HepG2 (cell line): ENCODE results near the gene FNDC10. TPM values are rescaled to one million over a fixed set of nuclear protein-coding genes. Genes with fewer than 3 reads are reported as not detected.
A peak's percentile ranks its signal among the peaks of the same experiment; 100 is the strongest.

Source experiments
- ATAC-seq: fragments of 200-7000 bp; cut with Tn5 transposase; 3 replicates; pipeline ENCODE4 v1.9.1; 2020; ENCODE audit warnings: mild to moderate bottlenecking, moderate library complexity
- BruUV-seq: library from RNA; stranded (reverse); fragments of 400-500 nt; replicated peaks from 2 replicates; lab custom pipeline; 2021; lab: Mats Ljungman, UMichigan
- CTCF ChIA-PET: fragments of 300-600 bp; formaldehyde crosslinking; extraction: SDS; loops from one replicate; lab custom pipeline; 2021; ENCODE audit warnings: low total read pairs, inconsistent platforms, low intra/inter-chr PET ratio; lab: Yijun Ruan, JAX
- POLR2A ChIA-PET: fragments of 350-600 bp; sonication (Branson Sonifier 250); formaldehyde crosslinking; loops from one replicate; lab custom pipeline; 2020; ENCODE audit warnings: antibody characterized with exemption, inconsistent platforms; lab: Yijun Ruan, JAX
- DNase-seq: peaks from one replicate; pipeline ENCODE4 v3.0.0-alpha.2; 2015; ENCODE audit warnings: low spot score
- FAIRE-seq: peaks from 3 replicates; lab custom pipeline; 2011; peaks lifted over from hg19 to GRCh38; lab: Jason Lieb, UNC
- H2AFZ ChIP-seq: one replicate; pipeline ENCODE4 v1.6.1; 2011; ENCODE audit warnings: low read length, inconsistent platforms
- H3K27ac ChIP-seq: fragments of 300-600 bp; 3 replicates; pipeline ENCODE4 v1.8.0; 2011; ENCODE audit warnings: mixed run types, mild to moderate bottlenecking, mixed read lengths, low read length, inconsistent platforms; ENCODE audit not compliant: insufficient read depth; ENCODE audit errors: extremely low read length
- H3K27me3 ChIP-seq, 2 experiments: fragments of 200-600 bp in 1 of 2; 2 replicates in 1 of 2; 3 replicates in 1 of 2; pipeline versions ENCODE4 v1.6.0 to v1.8.0; 2011; ENCODE audit warnings: low read length in 2 of 2, mild to moderate bottlenecking in 2 of 2, moderate library complexity in 2 of 2, inconsistent platforms in 1 of 2; ENCODE audit not compliant: insufficient read depth in 2 of 2, control insufficient read depth in 1 of 2
- H3K36me3 ChIP-seq, 2 experiments: fragments of 200-600 bp in 1 of 2; replicated peaks in 1 of 2; 2 replicates in 1 of 2; 3 replicates in 1 of 2; pipeline versions ENCODE4 v1.5.1 to v1.8.0; 2011; ENCODE audit warnings: low read length in 2 of 2, inconsistent platforms in 1 of 2; ENCODE audit not compliant: insufficient read depth in 2 of 2, control insufficient read depth in 1 of 2
- H3K4me1 ChIP-seq: 2 replicates; pipeline ENCODE4 v1.5.1; 2012; ENCODE audit warnings: low read length, inconsistent platforms; ENCODE audit not compliant: insufficient read depth
- H3K4me2 ChIP-seq: 2 replicates; pipeline ENCODE4 v1.6.0; 2011; ENCODE audit warnings: low read depth, low read length, inconsistent platforms
- H3K4me3 ChIP-seq, 3 experiments: fragments of 200-600 bp in 1 of 3; sonication (generic), shearing (Covaris generic) in 1 of 3; replicated peaks in 1 of 3; 2 replicates each; pipeline ENCODE4 v1.5.1; 2011 to 2016; ENCODE audit warnings: low read length in 3 of 3, inconsistent platforms in 2 of 3, low read depth in 2 of 3, mild to moderate bottlenecking in 2 of 3, control low read depth in 1 of 3, mixed read lengths in 1 of 3; ENCODE audit not compliant: insufficient read depth in 1 of 3
- H3K79me2 ChIP-seq: one replicate; pipeline ENCODE4 v1.6.1; 2011; ENCODE audit warnings: low read length, inconsistent platforms; ENCODE audit not compliant: insufficient read depth
- H3K9ac ChIP-seq: 2 replicates; pipeline ENCODE4 v1.6.0; 2011; ENCODE audit warnings: mild to moderate bottlenecking, low read depth, low read length, inconsistent platforms; ENCODE audit not compliant: insufficient read depth
- H3K9me3 ChIP-seq: 2 replicates; pipeline ENCODE4 v1.5.1; 2012; ENCODE audit warnings: mild to moderate bottlenecking, low read length
- H4K20me1 ChIP-seq: 2 replicates; pipeline ENCODE4 v1.6.0; 2011; ENCODE audit warnings: inconsistent platforms, mild to moderate bottlenecking, low read length, moderate library complexity; ENCODE audit not compliant: insufficient read depth
- AGO1 ChIP-seq: fragments of 200-400 bp; formaldehyde crosslinking; IDR thresholded peaks from 2 replicates; pipeline ENCODE4 v1.6.1; 2017; ENCODE audit warnings: mild to moderate bottlenecking, low read depth, low read length, moderate library complexity; ENCODE audit not compliant: poor library complexity, severe bottlenecking
- AGO2 ChIP-seq: fragments of 200-400 bp; formaldehyde crosslinking; optimal IDR thresholded peaks from 2 replicates; pipeline ENCODE3; 2017; ENCODE audit warnings: mild to moderate bottlenecking, low read depth, low read length, moderate library complexity
- DMAP1 ChIP-seq: IDR thresholded peaks from 2 replicates; pipeline ENCODE4 v1.6.1; 2016
- E2F5 ChIP-seq: sonication (generic); formaldehyde crosslinking; conservative IDR thresholded peaks from 2 replicates; pipeline ENCODE4 v1.4.0; 2020; ENCODE audit warnings: missing genetic modification reagents
- JUND ChIP-seq: sonication (generic); formaldehyde crosslinking; IDR thresholded peaks from 2 replicates; pipeline ENCODE4 v1.8.0; 2022; ENCODE audit warnings: mild to moderate bottlenecking, missing genetic modification reagents
- MAFF ChIP-seq: IDR thresholded peaks from 2 replicates; pipeline ENCODE4 v1.6.1; 2011; ENCODE audit warnings: low read depth, low read length, improper control_type of control experiment
- whole genome bisulfite sequencing: methylation state at CpG from one replicate; pipeline ENCODE4 v1.1.6; 2017; ENCODE audit warnings: low lambda C conversion rate; 5-methylcytosine and 5-hydroxymethylcytosine counted together
- in situ Hi-C: cut with HindIII; loops from 2 replicates; pipeline ENCODE4 v1.10.0; 2017; ENCODE audit warnings: low pct_unique_long_range_greater_than_20kb; ENCODE audit not compliant: extremely low pct_ligation_motif_present
- intact Hi-C: fragments of 100-400 bp; cut with micrococcal nuclease; formaldehyde crosslinking; loops from one replicate; pipeline ENCODE4 v1.10.0; 2022; ENCODE audit not compliant: unreplicated experiment
- polyA plus RNA-seq, 8 experiments: library from polyadenylated mRNA; depleted of rRNA in 3 of 8; stranded (reverse) in 7 of 8; unstranded in 1 of 8; fragments of >200 nt; fragmentation: Illumina TruSeq in 4 of 8; extraction: Trizol in 4 of 8; gene quantifications; 2 replicates each; pipeline versions ENCODE4 v1.2.1 to v1.2.3, GENCODE V29; 2011 to 2016; ENCODE audit warnings: low read depth in 4 of 8, missing spikeins in 1 of 8, mixed read lengths in 1 of 8; ENCODE audit not compliant: insufficient read depth in 1 of 8
- total RNA-seq, 5 experiments: library from RNA; depleted of rRNA; stranded (reverse); fragments of >200 nt; fragmentation: Illumina TruSeq; extraction: Trizol; gene quantifications; 2 replicates each; pipeline ENCODE4 v1.2.3, GENCODE V29; 2016; ENCODE audit warnings: low read depth in 1 of 5

Gene FNDC10
- total and polyA plus RNA-seq, 2 of the 13 experiments (the other 11 are each of a cell fraction or from before 2014, with no cell fraction given), result 2.2 to 2.5 TPM

GRCh38 chr1:1621173-1622009 lies 21.5 kb upstream of the FNDC10 start:
- whole genome bisulfite sequencing, result 87% methylated on average over 3 of the region's 31 CpGs
- peaks cover 1 to 14% of the 10 kb centered on the region in 2 experiments; a peak in 2 of 5 replicates for H3K36me3 ChIP-seq
- H3K27me3 ChIP-seq, result no peaks in the 10 kb centered on the region; a peak in 1 of 5 replicates
- TF ChIP-seq AGO2 (peak; percentile 13), DMAP1 (CRISPR knock-in tag) (no peak), MAFF (no peak), AGO1 (no peak), E2F5 (CRISPR knock-in tag) (no peak), JUND (CRISPR knock-in tag) (no peak)
- H3K4me2 ChIP-seq, result no peak overlapping the region
- peaks cover 4% of the 10 kb centered on the region; the same call in 1 of the 2 replicates for H4K20me1 ChIP-seq
- no peak overlapping the region for H3K4me3 ChIP-seq
- BruUV-seq, result no TSS peak
- H3K4me1 ChIP-seq, result peaks cover 13% of the 10 kb centered on the region
- H3K27ac ChIP-seq, result no peak overlapping the region
- H3K79me2 ChIP-seq, result peaks cover 14% of the 10 kb centered on the region
- in situ Hi-C loops (no loop called here), intact Hi-C loops (no loop called here)
- no peak for ATAC-seq
- ChIA-PET CTCF (no interaction called here), POLR2A (no interaction called here)
- no peak overlapping the region for H2AFZ ChIP-seq
- no peak overlapping the region for H3K9ac ChIP-seq
- FAIRE-seq, result no peak
- no peak for DNase-seq
- no peaks in the 10 kb centered on the region for H3K9me3 ChIP-seq
